ENCODE data around the gene AGAP3.

Gene AGAP3

DNA sequence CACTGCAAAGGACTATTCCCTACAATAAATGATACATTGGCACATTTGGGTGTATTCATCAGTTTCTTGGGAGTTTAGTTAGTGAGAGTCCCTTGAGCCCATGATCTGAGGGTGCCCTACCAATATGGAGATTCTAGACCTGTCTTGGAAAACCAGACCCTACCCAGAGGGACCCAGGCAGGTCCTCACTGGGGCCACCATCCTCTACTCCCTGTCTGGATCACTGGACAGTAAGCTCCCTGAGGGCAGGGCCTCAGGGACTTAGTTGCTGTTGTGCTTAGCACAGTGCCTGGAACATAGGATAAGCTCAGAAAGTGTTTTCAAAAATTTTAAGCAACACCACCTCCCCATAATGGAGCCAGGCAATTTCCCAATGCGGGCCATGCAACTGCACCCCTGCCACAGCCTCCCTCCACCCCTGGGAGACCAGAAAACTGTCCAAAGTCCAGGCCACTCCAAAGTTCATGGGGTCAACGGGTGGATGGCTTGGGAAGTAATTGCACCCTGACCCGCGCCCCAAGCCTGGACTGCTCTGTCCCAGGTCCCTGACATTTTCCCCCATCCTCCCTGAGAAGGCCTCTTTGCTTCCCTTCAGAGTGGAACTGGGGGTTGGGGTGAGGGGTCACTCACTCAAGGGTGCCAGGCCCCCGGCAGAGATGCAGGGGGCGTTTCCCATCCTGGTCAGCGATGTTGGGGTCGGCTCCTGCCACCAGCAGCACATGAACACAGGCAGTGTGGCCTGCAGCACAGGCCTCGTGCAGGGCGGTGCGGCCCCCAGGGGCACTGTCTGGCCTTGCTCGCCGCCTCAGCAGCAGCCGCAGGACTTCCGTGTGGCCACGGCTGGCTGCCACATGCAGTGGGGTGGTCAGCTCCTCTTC lies 99.7 kb downstream of the AGAP3 start:
- DNase-seq (ENCODE audit: insufficient read length, low spot score) (no peak), FAIRE-seq (no peak)
- TF ChIP-seq POLR2AphosphoS5 (IDR thresholded peaks at IDR 0.05; ENCODE audit: low read depth, low read length) (no peak), POLR2A (IDR thresholded peaks at IDR 0.05; ENCODE audit: low read depth, low read length) (no peak), POU2F2 (IDR thresholded peaks at IDR 0.05; ENCODE audit: low read depth, low read length) (no peak), SPI1 (IDR thresholded peaks at IDR 0.05; ENCODE audit: low read depth, low read length) (no peak), TAF1 (IDR thresholded peaks at IDR 0.05; ENCODE audit: low read depth, low read length) (no peak)

DNA sequence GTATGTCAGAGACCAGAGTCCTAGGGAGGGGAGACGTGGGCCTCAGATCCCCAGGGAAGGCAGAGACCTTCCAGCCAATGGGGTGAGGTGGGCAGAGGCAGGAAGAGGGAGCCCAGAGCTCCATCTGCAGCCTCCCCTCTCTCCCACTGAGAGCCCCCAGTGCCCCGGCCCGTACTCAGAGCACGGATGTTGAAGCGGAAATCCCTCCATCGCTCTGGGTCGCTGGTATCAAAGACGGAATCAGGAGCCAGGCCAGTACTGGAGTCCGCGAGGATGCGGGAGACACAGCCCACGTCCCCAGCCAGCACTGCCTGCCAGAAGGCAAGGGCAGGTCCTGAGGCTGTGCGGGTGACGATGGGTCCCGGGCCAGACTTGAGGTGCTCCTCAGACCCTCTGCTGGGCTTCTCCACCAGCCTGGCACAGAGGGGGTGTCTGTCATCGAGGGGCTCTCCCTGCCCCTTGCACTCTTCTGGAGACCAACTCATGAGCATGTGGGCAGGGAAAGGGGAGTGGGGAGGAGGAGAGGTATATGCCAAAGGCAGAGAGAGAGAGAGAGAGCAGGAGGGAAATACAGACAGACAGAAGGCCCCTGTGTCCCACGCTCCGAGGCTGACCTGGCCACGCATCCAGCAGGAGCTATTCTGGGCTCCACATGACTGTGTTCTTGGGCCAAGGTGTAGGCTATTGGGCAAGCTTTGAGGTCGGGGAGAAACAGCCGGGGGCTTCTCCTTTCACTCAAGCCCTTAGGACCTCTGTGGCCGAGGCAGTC lies 100.5 kb downstream of the AGAP3 start, which contains the start of gene ASB10:
Gene ASB10 (minus strand): TSS at position 611 of the 769 bp plus-strand sequence. CDS start 120 bp downstream, at position 491.
- TF ChIP-seq TAF1 (IDR thresholded peaks at IDR 0.05; ENCODE audit: low read depth, low read length) (no peak), POLR2AphosphoS5 (IDR thresholded peaks at IDR 0.05; ENCODE audit: low read depth, low read length) (no peak), SPI1 (IDR thresholded peaks at IDR 0.05; ENCODE audit: low read depth, low read length) (no peak), POU2F2 (IDR thresholded peaks at IDR 0.05; ENCODE audit: low read depth, low read length) (no peak), PAX5 (IDR thresholded peaks at IDR 0.05; ENCODE audit: insufficient read depth, low read length, severe bottlenecking) (no peak), POLR2A (IDR thresholded peaks at IDR 0.05; ENCODE audit: low read depth, low read length) (no peak)
- DNase-seq (ENCODE audit: insufficient read length, low spot score) (no peak), FAIRE-seq (no peak)

DNA sequence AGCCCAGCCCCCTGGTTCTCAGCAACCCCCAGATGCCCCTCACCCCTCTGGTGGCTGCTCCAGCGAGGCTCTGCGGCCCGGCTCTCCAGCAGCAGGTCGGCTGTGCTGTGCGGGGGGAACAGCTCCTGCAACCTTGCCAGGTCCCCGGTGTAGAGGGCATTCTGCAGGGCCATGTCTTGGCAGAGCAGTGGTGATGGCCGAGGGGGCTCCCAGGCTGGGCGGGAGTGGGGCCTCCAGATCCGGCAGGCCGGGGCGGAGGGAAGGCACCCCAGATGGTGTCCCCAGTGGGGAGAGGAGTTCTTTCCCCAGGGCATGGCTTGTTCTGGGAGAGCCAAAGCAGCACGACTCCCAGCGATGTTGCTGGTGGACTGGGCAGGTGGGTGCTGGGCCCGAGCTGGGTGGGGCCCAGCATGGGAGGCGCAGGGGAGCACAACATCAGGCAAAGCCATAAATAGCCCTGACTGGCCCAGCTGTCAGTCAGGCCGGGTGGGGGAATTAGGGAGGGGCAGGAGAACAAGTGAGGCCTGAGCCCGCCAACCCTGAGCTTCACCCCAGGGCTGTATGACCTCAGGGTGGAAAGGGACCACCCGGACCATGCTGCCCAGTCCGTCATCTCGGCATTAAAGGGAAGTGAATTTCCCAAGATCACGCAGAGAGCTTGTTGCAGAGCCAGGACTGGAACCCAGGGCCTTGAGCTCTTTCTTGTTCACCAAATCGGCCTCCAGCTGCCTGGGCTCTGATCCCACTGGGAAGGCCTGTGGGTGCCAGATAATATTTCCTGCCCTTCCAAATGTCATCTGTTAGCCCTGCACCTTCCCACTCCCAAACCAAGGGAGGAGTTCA lies 101.4 kb downstream of the AGAP3 start:
- no peak for DNase-seq (ENCODE audit: insufficient read length, low spot score)
- FAIRE-seq = no peak
- TF ChIP-seq POLR2A (IDR thresholded peaks at IDR 0.05; ENCODE audit: low read depth, low read length) = no peak
- TF ChIP-seq PAX5 (IDR thresholded peaks at IDR 0.05; ENCODE audit: insufficient read depth, low read length, severe bottlenecking) = no peak

DNA sequence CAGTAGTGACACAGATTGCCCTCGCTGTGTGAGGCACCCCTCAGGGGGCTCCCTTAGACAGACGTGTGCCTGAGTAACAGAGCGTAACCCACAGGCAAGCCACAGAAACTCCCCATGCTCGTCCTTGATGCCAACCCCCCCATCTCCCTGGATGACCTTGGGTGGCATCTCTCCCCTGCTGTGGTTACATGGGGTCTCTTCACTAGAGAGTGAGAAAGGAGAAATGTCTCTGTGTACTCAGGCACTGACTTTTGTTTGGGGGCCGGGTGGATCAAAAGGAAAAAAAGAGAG lies 101.9 kb downstream of the AGAP3 start:
- TF ChIP-seq TAF1 (IDR thresholded peaks at IDR 0.05; ENCODE audit: low read depth, low read length) = no peak
- TF ChIP-seq POLR2AphosphoS5 (IDR thresholded peaks at IDR 0.05; ENCODE audit: low read depth, low read length) = no peak
- FAIRE-seq (no peak), DNase-seq (ENCODE audit: insufficient read length, low spot score) (no peak)

DNA sequence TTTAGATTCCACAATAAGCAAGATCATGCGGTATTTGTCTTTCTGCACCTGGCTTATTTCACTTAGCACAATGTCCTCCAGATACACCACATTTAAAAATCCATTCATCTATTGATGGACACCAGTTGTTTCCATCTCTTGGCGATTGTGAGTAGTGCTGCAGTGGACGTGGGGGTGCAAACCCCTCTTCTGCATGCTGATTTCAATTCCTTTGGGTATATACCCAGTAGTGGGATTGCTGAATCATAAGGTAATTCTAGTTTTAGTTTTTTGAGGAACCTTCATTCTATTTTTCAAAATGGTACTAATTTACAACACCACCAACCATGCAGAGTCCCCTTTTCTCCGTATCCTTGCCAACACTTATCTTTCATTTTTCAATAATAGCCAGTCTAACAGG lies 102.8 kb downstream of the AGAP3 start:
- DNase-seq (ENCODE audit: insufficient read length, low spot score) (no peak), FAIRE-seq (no peak)
- no peak for TF ChIP-seq POU2F2 (IDR thresholded peaks at IDR 0.05; ENCODE audit: low read depth, low read length)
- no peak for TF ChIP-seq POLR2AphosphoS5 (IDR thresholded peaks at IDR 0.05; ENCODE audit: low read depth, low read length)
- no peak for TF ChIP-seq PAX5 (IDR thresholded peaks at IDR 0.05; ENCODE audit: insufficient read depth, low read length, severe bottlenecking)
- no peak for TF ChIP-seq POLR2A (IDR thresholded peaks at IDR 0.05; ENCODE audit: low read depth, low read length)
- no peak for TF ChIP-seq SPI1 (IDR thresholded peaks at IDR 0.05; ENCODE audit: low read depth, low read length)
- TF ChIP-seq TAF1 (IDR thresholded peaks at IDR 0.05; ENCODE audit: low read depth, low read length) = no peak

DNA sequence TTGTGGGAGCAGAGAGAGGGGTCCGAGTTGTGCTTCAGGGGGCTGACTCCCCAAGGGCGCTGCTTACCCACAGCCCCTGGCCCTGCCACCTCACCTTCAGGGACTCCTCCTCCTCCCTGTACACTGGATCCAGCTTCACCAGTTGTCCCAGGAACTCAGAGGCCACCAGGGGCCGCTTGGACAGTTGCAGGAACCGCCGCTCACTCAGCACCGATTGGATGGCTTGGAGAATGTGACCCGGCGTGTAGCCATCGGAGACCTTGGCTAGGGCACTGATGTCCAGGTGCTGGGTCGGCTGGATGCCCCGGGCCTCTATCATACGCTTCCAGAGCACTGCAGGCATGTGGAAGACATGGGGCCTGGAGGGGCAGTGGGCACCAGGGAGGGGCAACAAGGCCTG lies 105.3 kb downstream of the AGAP3 start:
- FAIRE-seq (no peak), DNase-seq (ENCODE audit: insufficient read length, low spot score) (no peak)
- TF ChIP-seq POLR2A (IDR thresholded peaks at IDR 0.05; ENCODE audit: low read depth, low read length) = no peak
- no peak for TF ChIP-seq POU2F2 (IDR thresholded peaks at IDR 0.05; ENCODE audit: low read depth, low read length)
- TF ChIP-seq SPI1 (IDR thresholded peaks at IDR 0.05; ENCODE audit: low read depth, low read length) = no peak
- no peak for TF ChIP-seq PAX5 (IDR thresholded peaks at IDR 0.05; ENCODE audit: insufficient read depth, low read length, severe bottlenecking)
- no peak for TF ChIP-seq TAF1 (IDR thresholded peaks at IDR 0.05; ENCODE audit: low read depth, low read length)
- no peak for TF ChIP-seq POLR2AphosphoS5 (IDR thresholded peaks at IDR 0.05; ENCODE audit: low read depth, low read length)

DNA sequence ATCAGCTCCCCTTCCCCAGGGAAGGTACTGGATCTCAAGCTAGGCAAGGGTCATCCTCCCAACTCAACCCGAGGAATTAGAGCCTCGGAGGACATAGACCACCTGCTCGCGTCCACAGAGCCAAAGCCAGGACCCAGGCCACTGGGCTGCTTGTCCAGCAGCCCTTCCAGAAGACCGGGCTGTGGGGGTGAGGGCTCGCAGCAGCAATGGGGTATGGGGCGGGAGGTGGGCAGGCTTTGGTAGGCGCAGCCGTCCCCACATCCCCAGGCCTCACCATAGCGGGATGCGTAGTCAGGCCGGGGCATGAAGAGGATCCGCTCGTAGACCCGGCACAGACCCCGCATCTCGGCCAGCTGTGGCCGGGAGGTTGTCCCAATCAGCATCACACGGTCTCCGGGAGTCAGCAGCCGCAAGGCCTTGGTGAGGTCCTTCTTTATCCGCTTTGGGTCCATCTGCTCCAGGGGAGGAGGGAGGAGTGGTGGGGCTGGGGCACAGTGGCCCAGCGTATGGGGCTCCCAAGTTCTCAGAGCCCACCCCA lies 105.8 kb downstream of the AGAP3 start:
- TF ChIP-seq PAX5 (IDR thresholded peaks at IDR 0.05; ENCODE audit: insufficient read depth, low read length, severe bottlenecking) (no peak), TAF1 (IDR thresholded peaks at IDR 0.05; ENCODE audit: low read depth, low read length) (no peak), POU2F2 (IDR thresholded peaks at IDR 0.05; ENCODE audit: low read depth, low read length) (no peak), SPI1 (IDR thresholded peaks at IDR 0.05; ENCODE audit: low read depth, low read length) (no peak), POLR2A (IDR thresholded peaks at IDR 0.05; ENCODE audit: low read depth, low read length) (no peak), POLR2AphosphoS5 (IDR thresholded peaks at IDR 0.05; ENCODE audit: low read depth, low read length) (no peak)
- DNase-seq (ENCODE audit: insufficient read length, low spot score) (no peak), FAIRE-seq (no peak)

DNA sequence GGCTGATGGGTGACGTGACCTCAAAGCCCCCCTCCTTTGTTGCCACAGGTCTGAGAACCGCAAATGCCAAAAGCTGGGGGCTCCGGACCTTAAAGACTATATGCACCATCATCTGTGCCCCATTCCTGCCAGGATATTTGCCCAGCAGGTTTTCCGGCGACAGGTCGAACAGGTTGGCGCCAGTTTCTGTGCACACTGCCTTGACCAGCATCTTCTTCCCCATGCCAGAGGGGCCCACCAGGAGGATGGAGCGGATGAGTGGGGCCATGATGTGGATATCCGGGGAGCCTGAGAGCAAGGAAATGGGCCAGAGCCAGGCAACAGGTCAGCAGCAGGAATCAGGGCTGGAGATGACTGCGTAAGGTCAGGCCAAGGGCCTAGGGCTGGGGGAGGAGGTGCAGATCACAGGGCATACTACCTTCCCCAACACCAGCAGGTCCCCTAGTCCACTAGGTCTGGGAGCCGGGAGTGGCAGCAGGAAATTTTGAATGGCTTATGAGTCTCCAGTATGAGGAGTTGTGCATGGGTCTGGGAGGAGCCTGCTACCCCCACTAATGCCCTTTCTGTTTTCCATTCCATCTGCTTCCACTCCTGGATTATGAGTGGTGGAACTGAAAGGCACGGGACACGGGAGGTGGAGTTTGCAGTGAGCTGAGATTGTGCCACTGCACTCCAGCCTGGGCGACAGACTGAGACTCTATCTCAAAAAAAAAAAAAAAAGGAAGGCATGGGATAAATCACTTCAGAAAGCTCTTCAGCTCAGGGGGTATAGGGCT lies 107.1 kb downstream of the AGAP3 start:
- no peak for TF ChIP-seq POLR2A (IDR thresholded peaks at IDR 0.05; ENCODE audit: low read depth, low read length)
- no peak for TF ChIP-seq TAF1 (IDR thresholded peaks at IDR 0.05; ENCODE audit: low read depth, low read length)
- TF ChIP-seq PAX5 (IDR thresholded peaks at IDR 0.05; ENCODE audit: insufficient read depth, low read length, severe bottlenecking) = no peak
- no peak for TF ChIP-seq POU2F2 (IDR thresholded peaks at IDR 0.05; ENCODE audit: low read depth, low read length)
- TF ChIP-seq SPI1 (IDR thresholded peaks at IDR 0.05; ENCODE audit: low read depth, low read length) = no peak
- no peak for TF ChIP-seq POLR2AphosphoS5 (IDR thresholded peaks at IDR 0.05; ENCODE audit: low read depth, low read length)
- DNase-seq (ENCODE audit: insufficient read length, low spot score) (no peak), FAIRE-seq (no peak)

Data from GM12891 (cell line).